Amniotic stem cell (primary cell): Measurements from ENCODE around the gene NAV3.

Experiments
- DNase-seq: peaks from one replicate; lab custom pipeline; 2025; lab: John Stamatoyannopoulos, UW

The NAV3 gene

DNA sequence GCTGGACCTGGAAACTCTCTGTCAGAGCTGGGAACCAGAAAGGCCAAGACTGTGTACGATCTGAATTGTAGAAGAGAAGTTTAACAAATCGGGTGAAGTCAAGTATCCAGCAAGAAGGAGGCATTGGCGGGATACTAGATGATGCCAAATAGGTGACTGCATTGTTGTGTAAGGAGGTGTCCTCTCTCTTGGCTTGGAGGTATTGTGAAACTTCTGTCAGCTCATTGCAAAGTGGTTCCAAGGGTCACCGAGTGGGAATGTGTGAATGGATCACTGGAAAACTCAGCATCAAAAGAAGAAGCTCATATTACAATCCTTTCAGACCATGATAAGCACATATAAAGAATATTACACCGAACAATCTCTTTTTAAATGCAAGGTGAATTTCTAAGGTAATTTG, 11.7 kb downstream of the NAV3 start:
- no peak for DNase-seq

DNA sequence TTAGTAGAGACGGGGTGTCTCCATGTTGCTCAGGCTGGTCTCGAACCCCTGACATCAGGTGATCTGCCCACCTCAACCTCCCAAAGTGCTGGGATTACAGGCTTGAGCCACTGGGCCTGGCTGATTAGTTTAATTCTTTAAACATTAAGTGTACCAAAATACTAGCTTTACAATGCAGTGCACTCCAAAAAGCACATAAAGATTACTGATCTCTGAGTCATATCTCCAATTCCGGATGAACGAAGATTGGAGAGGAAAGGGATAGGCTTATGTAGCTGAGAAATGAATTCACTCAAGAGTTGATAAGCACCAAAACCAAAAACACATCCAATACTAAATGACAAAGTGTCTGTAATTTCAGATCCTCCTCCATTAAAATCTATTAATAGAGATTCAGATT, 15.1 kb downstream of the NAV3 start:
- DNase-seq, result peak; percentile 28

DNA sequence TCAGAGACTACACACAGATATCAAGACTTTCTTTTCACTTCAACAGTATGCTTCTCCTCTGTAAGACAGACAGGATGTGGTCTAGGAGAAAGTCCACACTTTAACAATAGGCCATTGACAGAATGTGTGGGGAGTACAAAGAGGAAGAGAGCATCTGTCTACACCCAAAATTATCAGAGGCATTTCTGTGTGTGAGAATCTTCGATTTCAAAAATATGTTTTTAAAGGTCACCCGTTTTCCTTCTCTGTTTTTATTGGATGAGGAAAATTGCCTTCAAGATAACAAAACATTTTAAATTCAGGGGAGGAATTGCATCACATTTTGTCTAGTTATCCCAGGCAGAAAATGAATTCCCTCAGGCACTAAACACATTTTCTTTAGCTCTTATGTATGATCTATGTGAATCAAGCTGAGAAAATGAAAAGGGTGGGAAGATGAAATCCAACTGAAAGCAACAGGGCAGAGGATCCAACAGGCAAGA, 16.4 kb downstream of the NAV3 start:
- no peak for DNase-seq

DNA sequence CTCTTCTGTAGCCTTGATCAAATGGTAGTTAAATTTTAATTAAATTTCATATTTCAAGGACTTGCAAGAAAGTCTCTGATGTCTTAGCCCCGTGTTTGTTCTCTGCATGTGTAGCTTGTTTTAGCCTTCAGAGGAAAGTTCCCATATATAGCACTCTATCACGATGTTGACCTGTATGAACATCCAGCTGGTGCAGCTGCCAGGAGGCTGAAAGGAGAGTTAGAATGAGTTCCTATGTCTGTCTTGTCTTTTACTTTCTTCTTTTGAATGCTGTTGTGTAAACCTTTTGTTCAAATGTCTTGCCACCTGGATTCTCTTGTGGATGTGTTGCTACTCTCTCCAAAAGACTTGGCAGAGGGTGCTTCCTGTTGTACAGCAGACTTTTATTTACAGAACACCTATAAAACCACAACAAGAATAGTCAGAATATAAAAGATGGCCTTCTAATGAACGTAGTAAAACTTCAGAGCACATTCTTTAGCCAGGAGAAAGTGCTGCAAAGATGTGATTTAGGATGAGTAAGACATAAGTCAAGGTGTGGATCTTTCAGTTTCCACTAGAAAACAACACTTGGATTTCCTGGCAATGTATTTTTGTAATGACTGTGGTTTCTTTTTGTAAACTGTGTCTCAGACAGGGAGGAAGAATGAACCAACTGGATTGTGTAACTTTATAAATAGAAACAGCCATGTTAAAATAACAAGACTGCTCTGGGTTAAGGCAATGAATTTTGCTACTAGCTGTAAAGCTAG, 17.2 kb downstream of the NAV3 start:
- DNase-seq, result peak; percentile 33

DNA sequence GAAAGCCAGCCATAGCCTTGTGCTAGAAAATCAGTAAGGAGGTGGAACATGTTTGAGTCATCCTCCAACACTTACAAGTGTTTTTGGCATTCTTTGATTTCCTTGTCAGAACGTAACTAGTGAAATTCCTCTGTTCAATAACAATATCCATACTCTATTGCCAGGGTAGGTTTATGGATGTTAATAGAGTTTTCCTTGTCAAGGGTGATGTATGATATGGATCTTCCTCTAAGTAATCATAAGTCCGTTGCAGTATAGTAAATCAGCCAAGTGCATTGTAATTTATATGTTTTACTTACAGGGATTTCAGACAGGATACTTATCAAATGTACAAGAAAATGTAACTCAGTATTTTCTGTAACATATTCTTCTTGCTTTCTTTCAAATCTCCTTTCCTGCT, 19.4 kb downstream of the NAV3 start:
- DNase-seq, result no peak

DNA sequence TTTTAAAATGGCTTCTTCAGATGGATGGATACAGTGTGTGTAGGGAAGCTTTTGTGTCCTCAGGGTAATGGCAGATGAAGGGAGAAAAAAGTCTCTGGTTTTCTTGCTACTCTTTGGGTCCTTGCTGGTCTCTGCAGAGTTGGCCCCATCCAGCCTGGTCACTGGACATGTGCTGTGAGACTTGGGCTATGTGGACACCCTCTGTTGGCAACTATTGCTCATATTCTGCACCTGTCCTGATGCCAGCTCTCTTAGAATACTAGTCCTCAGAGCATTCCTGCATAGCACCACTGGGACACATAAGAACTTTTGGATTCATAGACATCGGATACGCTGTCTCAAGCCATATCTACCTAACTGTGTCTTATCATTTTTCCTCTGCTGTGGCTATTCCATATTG, 20.0 kb downstream of the NAV3 start:
- DNase-seq, result no peak

GRCh38 chr12:77855548-77855947, 24.9 kb downstream of the NAV3 start:
- DNase-seq, result no peak

DNA sequence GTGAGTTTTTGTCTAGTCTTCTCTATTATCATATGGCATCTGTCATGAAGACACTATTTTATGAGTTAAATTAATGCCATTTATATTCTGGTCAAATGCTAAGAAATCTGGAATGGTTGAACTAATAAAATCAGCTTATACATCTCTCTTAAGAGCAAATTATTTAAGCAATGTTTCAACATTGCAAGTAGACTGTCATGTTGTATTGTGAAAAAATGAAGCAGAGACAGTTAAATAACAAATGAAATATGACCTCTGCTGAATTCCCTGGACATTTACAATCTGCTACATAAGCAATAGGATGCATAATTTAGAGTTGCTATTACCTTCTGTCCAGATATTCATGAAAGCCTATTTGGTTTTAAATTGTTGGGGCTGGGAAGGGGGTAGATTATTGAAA, 30.6 kb downstream of the NAV3 start:
- no peak for DNase-seq

- DNase-seq, result no peak
Observed at GRCh38 chr12:77865178-77865577, 34.5 kb downstream of the NAV3 start.

DNA sequence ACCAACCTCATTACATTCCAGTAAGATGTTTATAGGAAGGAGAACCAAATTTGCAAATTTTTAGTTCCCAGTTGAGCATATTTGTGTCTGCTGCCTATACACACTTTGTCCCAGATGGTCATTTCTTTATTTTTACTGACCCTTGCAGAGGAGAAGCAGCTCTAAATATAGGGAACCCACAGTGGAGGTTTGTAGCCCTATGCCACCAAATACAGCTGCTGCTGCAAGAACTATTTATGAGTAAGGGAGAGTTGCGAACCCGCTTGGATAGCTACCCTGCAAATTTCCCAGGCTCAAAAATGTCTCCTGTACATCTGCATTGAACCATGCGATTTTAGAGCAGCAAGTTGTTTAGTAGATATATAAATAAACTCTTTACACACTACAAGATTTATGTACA, 48.2 kb downstream of the NAV3 start:
- no peak for DNase-seq

DNA sequence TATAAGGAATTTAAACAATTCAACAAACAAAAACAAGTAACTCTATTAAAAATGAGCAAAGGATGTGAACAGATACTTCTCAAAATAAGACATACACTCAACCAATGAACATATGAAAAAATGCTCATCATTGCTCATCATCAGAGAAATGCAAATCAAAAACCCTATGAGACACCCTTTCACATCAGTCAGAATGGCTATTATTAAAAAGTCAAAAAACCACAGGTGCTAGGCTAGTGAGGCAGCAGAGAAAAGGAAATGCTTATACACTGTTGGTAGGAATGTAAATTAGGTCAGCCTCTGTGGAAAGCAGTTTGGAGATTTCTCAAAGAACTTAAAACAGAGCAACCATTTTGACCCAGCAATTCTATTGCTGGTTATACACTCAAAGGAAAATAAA, 52.0 kb downstream of the NAV3 start:
- DNase-seq, result no peak

- no peak for DNase-seq
Observed at GRCh38 chr12:77888611-77889010, 57.9 kb downstream of the NAV3 start.

- no peak for DNase-seq
Observed at GRCh38 chr12:77891518-77892147, 60.9 kb downstream of the NAV3 start.

GRCh38 chr12:77893918-77894317, 63.2 kb downstream of the NAV3 start:
- DNase-seq, result no peak

DNA sequence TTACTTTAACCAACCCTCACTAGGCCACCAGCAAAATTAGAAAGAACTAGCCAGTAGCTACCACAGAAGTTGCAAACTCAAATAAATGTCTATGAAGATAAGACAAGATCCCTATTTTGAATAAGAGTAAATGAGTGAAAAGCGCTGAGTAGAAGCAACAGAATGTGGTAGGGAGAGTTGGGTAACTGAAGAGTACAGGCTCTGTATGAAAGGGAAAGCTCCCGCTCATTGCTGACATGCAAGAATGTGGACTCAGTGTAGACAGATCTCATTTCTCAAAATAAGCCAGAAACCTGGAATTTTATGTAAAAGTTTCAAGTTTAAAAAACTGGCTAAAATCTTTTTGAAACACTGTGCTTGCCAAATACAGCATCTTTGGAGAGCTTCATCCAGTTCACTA, 63.9 kb downstream of the NAV3 start:
- no peak for DNase-seq

GRCh38 chr12:77895699-77896098, 65.0 kb downstream of the NAV3 start:
- no peak for DNase-seq

GRCh38 chr12:77907936-77908335, 77.2 kb downstream of the NAV3 start:
- DNase-seq, result no peak

DNA sequence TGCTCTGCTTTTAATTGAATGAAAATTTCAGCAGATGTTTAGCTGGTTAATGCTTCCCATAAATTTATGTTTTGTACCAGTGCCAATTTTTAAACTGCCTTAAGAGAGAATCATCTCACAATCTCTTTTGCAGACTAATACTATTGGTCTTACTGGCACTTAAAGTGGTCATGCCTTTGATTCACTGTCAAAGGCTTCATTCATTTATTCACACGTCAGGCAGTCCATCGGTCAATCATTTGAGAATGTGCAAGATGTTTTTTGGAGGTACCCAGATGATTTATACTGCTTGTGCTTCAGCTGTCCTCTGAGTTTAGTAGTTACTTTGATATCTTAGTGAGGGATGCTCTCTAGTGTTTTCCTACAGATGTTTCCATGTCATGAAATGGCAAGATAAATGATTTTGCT, 83.4 kb downstream of the NAV3 start:
- no peak for DNase-seq

GRCh38 chr12:77915071-77915600, 84.4 kb downstream of the NAV3 start:
- no peak for DNase-seq

DNA sequence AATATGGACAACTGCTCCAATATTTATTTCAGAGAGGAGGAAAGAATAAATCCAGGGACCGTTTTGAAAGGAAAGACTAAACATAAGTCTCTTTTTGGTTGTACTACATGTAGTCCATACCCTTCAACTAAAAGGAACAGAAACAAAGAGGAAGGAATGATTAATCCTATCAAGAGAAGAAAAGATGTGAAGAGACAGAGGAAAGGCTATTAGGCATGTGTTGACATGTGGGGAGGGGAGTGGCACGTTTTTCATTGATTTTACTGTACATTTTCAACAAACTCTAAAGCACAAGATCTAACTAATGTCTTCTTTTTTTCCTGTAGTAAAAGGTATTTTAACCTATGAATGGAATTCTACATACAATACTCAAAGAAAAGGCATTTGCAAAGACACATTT, 85.6 kb downstream of the NAV3 start:
- no peak for DNase-seq

DNA sequence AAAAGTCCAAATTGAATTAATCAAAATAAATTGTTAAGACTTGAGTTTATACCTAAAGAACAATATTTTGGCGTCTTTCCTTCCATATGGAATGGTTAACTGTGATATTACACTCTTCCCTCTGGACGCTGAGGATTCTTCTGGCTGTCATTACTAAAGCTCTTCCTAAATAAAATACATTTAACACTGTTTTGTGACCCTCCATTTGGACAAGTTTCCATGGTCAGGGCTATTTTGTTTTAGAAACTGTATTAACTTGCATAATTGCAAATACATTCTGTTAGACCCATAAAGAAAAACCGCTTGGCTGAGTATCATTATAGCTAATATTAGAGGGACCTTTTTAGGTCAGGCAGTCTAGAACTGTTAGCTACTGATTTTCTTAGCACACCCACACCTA, 87.4 kb downstream of the NAV3 start:
- DNase-seq, result no peak

DNA sequence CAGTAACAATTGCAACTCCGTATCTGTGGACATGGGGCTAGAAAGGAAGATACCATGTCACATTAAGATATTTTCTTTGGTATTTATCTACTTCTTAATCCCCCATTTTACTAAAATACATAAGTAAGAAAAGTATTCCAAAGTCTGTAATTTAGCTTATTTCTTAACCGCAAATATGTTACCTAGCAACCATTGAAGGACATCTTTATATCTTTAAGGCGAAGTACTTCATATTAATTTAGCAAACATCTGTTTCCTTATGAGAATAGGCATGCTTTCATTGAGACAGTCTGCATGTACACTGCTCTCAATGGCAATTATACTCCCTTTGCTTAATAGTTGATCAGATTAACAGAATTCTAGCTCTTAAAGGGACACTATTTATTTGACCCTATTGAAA, 88.8 kb downstream of the NAV3 start:
- no peak for DNase-seq

- DNase-seq, result no peak
Observed at GRCh38 chr12:77923882-77924281, 93.2 kb downstream of the NAV3 start.

DNA sequence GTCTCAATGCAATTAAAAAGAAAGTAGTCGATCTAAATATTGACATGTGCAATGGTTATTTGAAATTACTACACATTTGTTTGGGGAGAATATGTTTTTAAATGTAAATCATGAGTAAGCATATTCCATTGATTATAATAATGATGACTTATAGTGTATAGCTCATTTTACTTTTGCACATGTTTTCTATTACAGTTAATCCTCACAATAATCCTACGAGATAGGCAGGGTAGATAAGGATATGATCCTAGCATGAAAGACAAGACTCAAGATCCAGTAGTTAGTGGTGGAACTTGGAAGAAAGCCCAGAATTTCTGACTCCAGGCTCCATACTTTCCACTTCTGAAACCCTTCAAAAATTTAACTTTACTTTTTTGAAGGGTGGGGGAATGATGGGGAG, 94.0 kb downstream of the NAV3 start:
- peak; percentile 77 for DNase-seq
